HCT116 (cell line): ENCODE measurements around the gene MAPK6. TPM values are rescaled to one million over a fixed set of nuclear protein-coding genes. Genes with fewer than 3 reads are reported as not detected.

Source experiments
- ATAC-seq: fragments of 200-7000 bp; cut with Tn5 transposase; 2 replicates; pipeline ENCODE4 v1.9.1; 2020; ENCODE audit warnings: mild to moderate bottlenecking, moderate library complexity
- BruUV-seq: library from RNA; stranded (reverse); fragments of 400-500 nt; replicated peaks from 2 replicates; lab custom pipeline; 2021; lab: Mats Ljungman, UMichigan
- CTCF ChIA-PET: fragments of 300-600 bp; sonication (Branson Sonifier 250); formaldehyde crosslinking; loops from one replicate; lab custom pipeline; 2021; ENCODE audit warnings: antibody characterized with exemption; lab: Charles Lee
- POLR2A ChIA-PET: fragments of 300-600, 350-600 bp; sonication (Branson Sonifier 250); formaldehyde crosslinking; loops from one replicate; lab custom pipeline; 2021; ENCODE audit warnings: antibody characterized with exemption; lab: Charles Lee
- RAD21 ChIA-PET, 2 experiments: fragments of 300-600 bp; sonication (Branson Sonifier 250); formaldehyde crosslinking; loops; one replicate each; lab custom pipeline; 2023; ENCODE audit warnings: low total read pairs in 2 of 2; ENCODE audit not compliant: uncharacterized antibody in 2 of 2, unreplicated experiment in 2 of 2, low non-redundant PET in 1 of 2; lab: Charles Lee
- DNase-seq: peaks from one replicate; pipeline ENCODE4 v3.0.0-alpha.2; 2010; ENCODE audit warnings: low read depth, low spot score
- H2AFZ ChIP-seq: fragments of 200-600 bp; shearing (Covaris generic), sonication (generic); 2 replicates; pipeline ENCODE4 v1.6.1; 2017; ENCODE audit warnings: low read depth, mixed run types, mixed read lengths, antibody characterized with exemption, low read length; ENCODE audit not compliant: poor library complexity, severe bottlenecking
- H3K27ac ChIP-seq: 2 replicates; pipeline ENCODE4 v1.5.1; 2012; ENCODE audit warnings: low read depth, low read length
- H3K27me3 ChIP-seq: fragments of 200-600 bp; sonication (generic); 2 replicates; pipeline ENCODE4 v1.6.1; 2016; ENCODE audit warnings: mixed run types, low read length, mixed read lengths; ENCODE audit not compliant: insufficient read depth
- H3K36me3 ChIP-seq, 2 experiments: fragments of 200-500 bp in 1 of 2; fragments of 200-600 bp in 1 of 2; sonication (Bioruptor generic) in 1 of 2; sonication (generic) in 1 of 2; 2 replicates each; pipeline versions ENCODE4 v1.5.1 to v1.6.1; 2014 to 2016; ENCODE audit warnings: low read length in 2 of 2, inconsistent platforms in 1 of 2, mixed read lengths in 1 of 2, mixed run types in 1 of 2; ENCODE audit not compliant: insufficient read depth in 2 of 2, control insufficient read depth in 1 of 2
- H3K4me1 ChIP-seq, 2 experiments: fragments of 200-600 bp in 1 of 2; sonication (generic) in 1 of 2; 2 replicates each; pipeline versions ENCODE4 v1.5.1 to v1.6.1; 2012 to 2017; ENCODE audit warnings: low read length in 2 of 2, inconsistent platforms in 1 of 2, mild to moderate bottlenecking in 1 of 2, mixed read lengths in 1 of 2, mixed run types in 1 of 2, moderate library complexity in 1 of 2; ENCODE audit not compliant: insufficient read depth in 2 of 2, control insufficient read depth in 1 of 2
- H3K4me2 ChIP-seq: fragments of 200-600 bp; sonication (generic); 2 replicates; pipeline ENCODE4 v1.6.1; 2017; ENCODE audit warnings: mixed run types, low read length, mixed read lengths
- H3K4me3 ChIP-seq, 2 experiments: fragments of 200-600 bp in 1 of 2; sonication (generic) in 1 of 2; replicated peaks in 1 of 2; 2 replicates each; pipeline ENCODE4 v1.5.1; 2011 to 2016; ENCODE audit warnings: low read length in 2 of 2, control low read depth in 1 of 2, low read depth in 1 of 2, mild to moderate bottlenecking in 1 of 2, mixed read lengths in 1 of 2, mixed run types in 1 of 2
- H3K79me2 ChIP-seq: fragments of 200-600 bp; sonication (generic); 2 replicates; pipeline ENCODE4 v1.6.1; 2017; ENCODE audit warnings: mild to moderate bottlenecking, mixed run types, low read length, moderate library complexity, mixed read lengths; ENCODE audit not compliant: insufficient read depth
- H3K9ac ChIP-seq: fragments of 200-600 bp; sonication (generic); 2 replicates; pipeline ENCODE4 v1.6.1; 2016; ENCODE audit warnings: low read length, mixed read lengths
- H3K9me2 ChIP-seq: fragments of 200-600 bp; sonication (generic), shearing (Covaris generic); 2 replicates; pipeline ENCODE4 v1.6.1; 2017; ENCODE audit warnings: mixed run types, mild to moderate bottlenecking, moderate library complexity; ENCODE audit not compliant: insufficient read depth
- H3K9me3 ChIP-seq, 2 experiments: fragments of 200-500 bp in 1 of 2; fragments of 200-600 bp in 1 of 2; sonication (Bioruptor generic) in 1 of 2; sonication (generic) in 1 of 2; 2 replicates each; pipeline ENCODE4 v1.6.1; 2014 to 2017; ENCODE audit warnings: low read length in 2 of 2, mixed read lengths in 2 of 2, inconsistent platforms in 1 of 2, low read depth in 1 of 2, mild to moderate bottlenecking in 1 of 2, mixed run types in 1 of 2, moderate library complexity in 1 of 2; ENCODE audit not compliant: control insufficient read depth in 1 of 2, insufficient read depth in 1 of 2
- H4K20me1 ChIP-seq: fragments of 200-600 bp; sonication (generic), shearing (Covaris generic); 2 replicates; pipeline ENCODE4 v1.6.1; 2017; ENCODE audit warnings: mixed run types, mild to moderate bottlenecking, moderate library complexity; ENCODE audit not compliant: insufficient read depth
- CBX3 ChIP-seq: IDR thresholded peaks from 2 replicates; pipeline ENCODE4 v1.6.1; 2012; ENCODE audit warnings: low read depth
- EGR1 ChIP-seq: IDR thresholded peaks from 2 replicates; pipeline ENCODE4 v1.6.1; 2012; ENCODE audit warnings: low read depth
- EZH2phosphoT487 ChIP-seq: fragments of 200-600 bp; IDR thresholded peaks from 2 replicates; pipeline ENCODE4 v1.6.1; 2018; ENCODE audit warnings: antibody characterized with exemption, borderline replicate concordance
- FOSL1 ChIP-seq: IDR thresholded peaks from 2 replicates; pipeline ENCODE4 v1.6.1; 2012; ENCODE audit warnings: low read depth
- SRF ChIP-seq: IDR thresholded peaks from 2 replicates; pipeline ENCODE4 v1.6.1; 2012; ENCODE audit warnings: low read depth
- YY1 ChIP-seq: IDR thresholded peaks from 2 replicates; pipeline ENCODE4 v1.6.1; 2011; ENCODE audit warnings: low read length, low read depth, moderate library complexity, mild to moderate bottlenecking; ENCODE audit not compliant: insufficient replicate concordance; ENCODE audit errors: extremely low read depth
- ZNF274 ChIP-seq: fragments of 200-500 bp; sonication (Bioruptor generic); IDR thresholded peaks from 2 replicates; pipeline ENCODE4 v1.6.1; 2014; ENCODE audit warnings: mild to moderate bottlenecking, low read depth, low read length, inconsistent platforms
- intact Hi-C: fragments of 100-400 bp; cut with micrococcal nuclease; formaldehyde crosslinking; loops from 2 replicates; pipeline ENCODE4 v1.10.0; 2022
- total RNA-seq: library from RNA; stranded (reverse); gene quantifications from one replicate; pipeline ENCODE4 v1.2.1, GENCODE V29; 2021; ENCODE audit not compliant: unreplicated experiment
- TF ChIP-seq, protein P1 (sequence below): IDR thresholded peaks from 2 replicates; pipeline ENCODE4 v1.6.1; 2012

Gene MAPK6
- total RNA-seq, 1 experiment from 2014 or later = 57.4 TPM

DNA sequence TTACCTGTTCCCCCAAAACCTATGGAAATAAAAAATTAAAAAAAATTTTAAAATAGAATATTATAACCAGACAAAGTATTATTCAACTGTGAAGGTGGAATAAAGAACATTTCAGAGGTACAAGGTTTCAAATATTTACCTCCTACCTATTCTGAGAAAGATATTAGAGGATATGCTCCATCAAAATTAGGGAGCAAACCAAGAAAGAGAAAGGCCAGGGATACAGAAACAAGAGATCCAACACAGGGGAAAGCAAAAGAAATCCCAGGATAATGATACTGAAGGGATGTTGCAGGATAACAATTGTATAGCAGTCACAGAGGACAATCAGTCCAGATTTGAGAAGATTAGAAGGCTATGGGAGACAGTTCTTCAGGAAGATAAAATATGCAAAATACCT is 71.2 kb downstream of the MAPK6 start:
- TF ChIP-seq EZH2phosphoT487 = no peak
- TF ChIP-seq CBX3 = peak; percentile 67; the same call in 1 of the 2 replicates
- ATAC-seq (no peak), DNase-seq (no peak)
- RAD21 ChIA-PET = no interaction called here
- H2AFZ ChIP-seq = no peak overlapping the region
- H3K4me3 ChIP-seq = no peak overlapping the region
- intact Hi-C loops = no loop called here
- no peak overlapping the region for H3K4me2 ChIP-seq
- H4K20me1 ChIP-seq = no peaks in the 10 kb centered on the region
- POLR2A ChIA-PET = no interaction called here
- no peak overlapping the region for H3K27ac ChIP-seq
- no TSS peak for BruUV-seq
- no peaks in the 10 kb centered on the region for H3K9me2 ChIP-seq
- H3K36me3 ChIP-seq = no peaks in the 10 kb centered on the region
- H3K27me3 ChIP-seq = no peaks in the 10 kb centered on the region
- no peaks in the 10 kb centered on the region for H3K79me2 ChIP-seq
- peaks cover 13 to 20% of the 10 kb centered on the region in 2 experiments for H3K4me1 ChIP-seq
- H3K9me3 ChIP-seq = peaks cover 8 to 15% of the 10 kb centered on the region in 2 experiments
- CTCF ChIA-PET = interaction anchor here (1.3 kb wide), 1 partner anchor 12 kb away, joined by 6 read pairs; no protein-coding TSS in a partner anchor
- H3K9ac ChIP-seq = no peak overlapping the region

DNA sequence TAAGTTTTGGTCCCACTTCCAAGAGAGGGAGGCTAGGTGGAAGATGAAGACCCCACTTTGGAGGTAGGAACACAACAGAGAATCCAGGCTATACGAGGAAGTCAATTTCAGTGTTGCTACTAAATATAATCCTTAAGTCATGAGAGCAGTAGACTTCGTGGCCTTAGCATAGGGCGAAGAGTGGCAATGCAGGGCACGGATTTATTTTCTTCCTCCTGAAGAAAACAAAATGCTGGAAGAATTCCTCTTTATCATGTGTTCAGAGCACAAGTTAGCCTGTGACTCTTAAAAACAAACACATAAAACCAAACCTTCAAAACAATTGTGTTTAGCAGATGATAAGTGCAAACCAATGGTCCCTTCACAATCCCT is 74.1 kb downstream of the MAPK6 start:
- ATAC-seq (no peak), DNase-seq (no peak)
- Histone ChIP-seq H2AFZ (peak overlapping the region; percentile 83), H3K4me2 (peak overlapping the region; percentile 37), H3K79me2 (no peaks in the 10 kb centered on the region), H3K4me3 (no peak overlapping the region), H4K20me1 (no peaks in the 10 kb centered on the region), H3K4me1 (peaks cover 13 to 27% of the 10 kb centered on the region in 2 experiments), H3K9me3 (peaks cover 0 to 8% of the 10 kb centered on the region in 2 experiments; a peak in 1 of 4 replicates), H3K9me2 (no peaks in the 10 kb centered on the region), H3K27me3 (no peaks in the 10 kb centered on the region), H3K27ac (0 out of 2 replicates have a peak overlapping the region, but pooled peaks have one; percentile 16), H3K36me3 (no peaks in the 10 kb centered on the region), H3K9ac (no peak overlapping the region)
- ChIA-PET CTCF (no interaction called here), POLR2A (no interaction called here), RAD21 (no interaction called here)
- TF ChIP-seq ZNF274 (no peak), SRF (no peak), YY1 (no peak), EGR1 (no peak), FOSL1 (no peak), EZH2phosphoT487 (no peak)
- TF ChIP-seq, protein P1, sequence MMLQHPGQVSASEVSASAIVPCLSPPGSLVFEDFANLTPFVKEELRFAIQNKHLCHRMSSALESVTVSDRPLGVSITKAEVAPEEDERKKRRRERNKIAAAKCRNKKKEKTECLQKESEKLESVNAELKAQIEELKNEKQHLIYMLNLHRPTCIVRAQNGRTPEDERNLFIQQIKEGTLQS = no peak
- intact Hi-C loops = no loop called here
- BruUV-seq = no TSS peak
